Measurements from ENCODE around the gene TERT. TPM values are rescaled to one million over a fixed set of nuclear protein-coding genes. Genes with fewer than 3 reads are reported as not detected.
"Not testable (repeated sequence)": the region's sequence is repeated elsewhere in the genome, so short reads cannot be mapped to it uniquely, and the experiment has no call there.

The TERT gene
- total RNA-seq, 4 donors from 2014 or later = not detected

- TF ChIP-seq CTCF (IDR thresholded peaks at IDR 0.05) = no peak
- no peak for DNase-seq (ENCODE audit: low spot score)
- no peak for ATAC-seq (ENCODE audit: low FRiP score)
These were observed 22.7 kb downstream of the TERT start for GRCh38 chr5:1272201-1272600.

GRCh38 chr5:1270933-1271914, 23.6 kb downstream of the TERT start:
- DNase-seq (ENCODE audit: low spot score) = no peak
- ATAC-seq (ENCODE audit: low FRiP score) = no peak
- TF ChIP-seq CTCF (IDR thresholded peaks at IDR 0.05) = no peak

DNA sequence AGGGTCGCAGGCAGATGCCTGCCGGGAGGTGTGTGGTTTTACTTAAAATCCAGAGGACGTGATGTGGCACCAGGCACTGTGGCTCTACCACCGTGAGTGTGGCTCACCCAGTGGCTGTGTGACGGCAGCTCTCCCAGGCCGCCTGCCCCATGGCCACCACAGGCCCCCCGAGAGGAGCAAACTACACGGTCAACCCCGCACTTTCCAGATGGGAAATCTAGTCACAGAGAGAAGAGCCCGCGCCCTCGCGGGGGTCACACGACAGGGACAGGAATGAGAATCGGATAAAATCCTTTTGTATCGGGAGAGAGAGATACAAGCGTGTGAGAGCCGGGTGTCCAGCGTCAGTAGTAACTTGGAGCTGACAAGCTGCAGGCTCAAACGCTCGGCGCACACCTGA, 24.4 kb downstream of the TERT start:
- no peak for DNase-seq (ENCODE audit: low spot score)
- TF ChIP-seq CTCF (IDR thresholded peaks at IDR 0.05) = no peak
- no peak for ATAC-seq (ENCODE audit: low FRiP score)

DNA sequence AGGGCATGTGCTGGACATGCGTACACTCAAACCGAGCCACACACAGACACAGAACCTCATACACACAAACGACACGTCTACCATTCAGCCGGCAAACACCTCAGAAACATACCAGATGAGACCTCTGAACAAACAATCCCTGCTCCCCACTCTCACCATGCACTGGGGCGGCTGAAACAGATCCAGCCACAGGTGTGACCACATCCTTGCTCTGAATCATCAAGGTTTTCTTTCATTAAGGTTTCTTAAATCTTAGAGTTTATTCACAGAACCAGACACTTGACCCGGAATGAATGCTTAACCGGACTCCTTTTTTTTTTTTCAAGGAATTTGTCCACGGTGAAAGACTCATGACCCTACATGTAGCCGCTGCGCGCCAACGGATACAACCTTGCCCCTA, 26.2 kb downstream of the TERT start:
- no peak for TF ChIP-seq CTCF (IDR thresholded peaks at IDR 0.05)
- DNase-seq (ENCODE audit: low spot score) (no peak), ATAC-seq (ENCODE audit: low FRiP score) (no peak)

- no peak for ATAC-seq (ENCODE audit: low FRiP score)
- TF ChIP-seq CTCF (IDR thresholded peaks at IDR 0.05) = no peak
- DNase-seq (ENCODE audit: low spot score) = no peak
These were observed 26.8 kb downstream of the TERT start for GRCh38 chr5:1268056-1268455.

DNA sequence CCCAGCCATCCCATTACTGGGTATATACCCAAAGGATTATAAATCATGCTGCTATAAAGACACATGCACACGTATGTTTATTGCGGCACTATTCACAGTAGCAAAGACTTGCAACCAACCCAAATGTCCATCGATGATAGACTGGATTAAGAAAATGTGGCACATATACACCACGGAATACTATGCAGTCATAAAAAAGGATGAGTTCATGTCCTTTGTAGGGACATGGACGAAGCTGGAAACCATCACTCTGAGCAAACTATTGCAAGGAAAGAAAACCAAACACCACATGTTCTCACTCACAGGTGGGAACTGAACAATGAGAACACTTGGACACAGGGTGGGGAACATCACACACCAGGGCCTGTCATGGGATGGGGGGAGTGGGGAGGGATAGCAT, 27.4 kb downstream of the TERT start:
- DNase-seq (ENCODE audit: low spot score); ATAC-seq (ENCODE audit: low FRiP score): not testable (repeated sequence)

DNA sequence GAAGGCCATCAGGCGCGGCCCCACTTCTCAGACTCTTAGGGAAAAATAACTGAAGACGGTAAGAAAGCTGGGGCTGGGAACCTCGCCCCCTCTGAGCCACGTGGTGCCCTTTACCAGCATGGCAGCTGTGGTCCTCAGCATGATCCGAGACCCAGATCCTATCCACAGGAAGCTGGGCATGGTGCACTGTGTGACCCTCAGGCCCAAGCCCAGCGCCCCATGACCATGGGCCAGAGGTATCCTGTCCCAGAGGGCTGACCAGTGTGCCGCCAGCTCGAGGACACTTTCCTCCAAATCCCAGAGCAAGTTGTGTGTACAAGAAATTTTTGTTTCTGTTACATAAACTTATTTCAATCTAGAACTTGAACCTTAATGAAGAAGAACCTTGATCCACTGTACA, 28.1 kb downstream of the TERT start:
- TF ChIP-seq CTCF (IDR thresholded peaks at IDR 0.05) = no peak
- no peak for DNase-seq (ENCODE audit: low spot score)

More for the DNA sequence above, 28.1 kb downstream of the TERT start:
- ATAC-seq (ENCODE audit: low FRiP score) = no peak
